Mesothelial cell of epicardium (in vitro differentiated cells): ENCODE results near the gene AOPEP. TPM values are rescaled to one million over a fixed set of nuclear protein-coding genes. Genes with fewer than 3 reads are reported as not detected.

Experiments
- DNase-seq, 2 experiments: peaks; one replicate each; pipeline ENCODE4 v3.0.0; 2021; ENCODE audit warnings: low spot score in 2 of 2; ENCODE audit not compliant: unreplicated experiment in 2 of 2
- H3K27ac Mint-ChIP-seq: 2 replicates; pipeline ENCODE4 v1.8.0; 2021; ENCODE audit warnings: mixed read lengths
- H3K27me3 Mint-ChIP-seq: 2 replicates; pipeline ENCODE4 v1.8.0; 2021; ENCODE audit warnings: low read depth, mixed read lengths
- H3K36me3 Mint-ChIP-seq: 2 replicates; pipeline ENCODE4 v1.8.0; 2021; ENCODE audit warnings: mixed read lengths
- H3K4me1 Mint-ChIP-seq: 2 replicates; pipeline ENCODE4 v1.8.0; 2021; ENCODE audit warnings: mixed read lengths
- H3K4me3 Mint-ChIP-seq: 2 replicates; pipeline ENCODE4 v1.8.0; 2021; ENCODE audit warnings: mild to moderate bottlenecking, moderate library complexity, mixed read lengths
- H3K9me3 Mint-ChIP-seq: 2 replicates; pipeline ENCODE4 v1.8.0; 2021; ENCODE audit warnings: mixed read lengths
- total RNA-seq: library from RNA; stranded (reverse); gene quantifications from 3 replicates; pipeline ENCODE4 v1.2.1, GENCODE V29; 2021
- TF ChIP-seq, protein P1 (sequence below): fragments of 200-600 bp; sonication (generic); IDR thresholded peaks from one replicate; pipeline ENCODE4 v1.5.0; 2021; ENCODE audit warnings: antibody characterized with exemption; ENCODE audit not compliant: unreplicated experiment

Gene AOPEP
- total RNA-seq, 1 donor from 2014 or later: 63.0 TPM

- Mint-ChIP-seq H3K27ac (peak overlapping the region; percentile 96), H3K4me1 (peaks cover 67% of the 10 kb centered on the region), H3K27me3 (no peaks in the 10 kb centered on the region), H3K4me3 (peak overlapping the region; percentile 17), H3K36me3 (peaks cover 2% of the 10 kb centered on the region), H3K9me3 (no peaks in the 10 kb centered on the region)
- TF ChIP-seq, protein P1, sequence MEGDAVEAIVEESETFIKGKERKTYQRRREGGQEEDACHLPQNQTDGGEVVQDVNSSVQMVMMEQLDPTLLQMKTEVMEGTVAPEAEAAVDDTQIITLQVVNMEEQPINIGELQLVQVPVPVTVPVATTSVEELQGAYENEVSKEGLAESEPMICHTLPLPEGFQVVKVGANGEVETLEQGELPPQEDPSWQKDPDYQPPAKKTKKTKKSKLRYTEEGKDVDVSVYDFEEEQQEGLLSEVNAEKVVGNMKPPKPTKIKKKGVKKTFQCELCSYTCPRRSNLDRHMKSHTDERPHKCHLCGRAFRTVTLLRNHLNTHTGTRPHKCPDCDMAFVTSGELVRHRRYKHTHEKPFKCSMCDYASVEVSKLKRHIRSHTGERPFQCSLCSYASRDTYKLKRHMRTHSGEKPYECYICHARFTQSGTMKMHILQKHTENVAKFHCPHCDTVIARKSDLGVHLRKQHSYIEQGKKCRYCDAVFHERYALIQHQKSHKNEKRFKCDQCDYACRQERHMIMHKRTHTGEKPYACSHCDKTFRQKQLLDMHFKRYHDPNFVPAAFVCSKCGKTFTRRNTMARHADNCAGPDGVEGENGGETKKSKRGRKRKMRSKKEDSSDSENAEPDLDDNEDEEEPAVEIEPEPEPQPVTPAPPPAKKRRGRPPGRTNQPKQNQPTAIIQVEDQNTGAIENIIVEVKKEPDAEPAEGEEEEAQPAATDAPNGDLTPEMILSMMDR: no peak
- DNase-seq: no peak
Observed at GRCh38 chr9:95055334-95055850, 328.9 kb downstream of the AOPEP start.

GRCh38 chr9:95055851-95056551, 329.5 kb downstream of the AOPEP start:
- no peak overlapping the region for H3K4me3 Mint-ChIP-seq
- no peaks in the 10 kb centered on the region for H3K27me3 Mint-ChIP-seq
- peak overlapping the region; percentile 96 for H3K27ac Mint-ChIP-seq
- peaks cover 68% of the 10 kb centered on the region for H3K4me1 Mint-ChIP-seq
- TF ChIP-seq, protein P1: no peak
- H3K9me3 Mint-ChIP-seq: no peaks in the 10 kb centered on the region
- H3K36me3 Mint-ChIP-seq: peaks cover 5% of the 10 kb centered on the region
- no peak for DNase-seq

GRCh38 chr9:95057101-95057500, 330.6 kb downstream of the AOPEP start:
- peak overlapping the region; percentile 5 for H3K4me3 Mint-ChIP-seq
- no peaks in the 10 kb centered on the region for H3K9me3 Mint-ChIP-seq
- DNase-seq: no peak
- peaks cover 6% of the 10 kb centered on the region for H3K36me3 Mint-ChIP-seq
- TF ChIP-seq, protein P1: no peak
- H3K27ac Mint-ChIP-seq: peak overlapping the region; percentile 96
- H3K4me1 Mint-ChIP-seq: peaks cover 68% of the 10 kb centered on the region
- H3K27me3 Mint-ChIP-seq: no peaks in the 10 kb centered on the region

DNA sequence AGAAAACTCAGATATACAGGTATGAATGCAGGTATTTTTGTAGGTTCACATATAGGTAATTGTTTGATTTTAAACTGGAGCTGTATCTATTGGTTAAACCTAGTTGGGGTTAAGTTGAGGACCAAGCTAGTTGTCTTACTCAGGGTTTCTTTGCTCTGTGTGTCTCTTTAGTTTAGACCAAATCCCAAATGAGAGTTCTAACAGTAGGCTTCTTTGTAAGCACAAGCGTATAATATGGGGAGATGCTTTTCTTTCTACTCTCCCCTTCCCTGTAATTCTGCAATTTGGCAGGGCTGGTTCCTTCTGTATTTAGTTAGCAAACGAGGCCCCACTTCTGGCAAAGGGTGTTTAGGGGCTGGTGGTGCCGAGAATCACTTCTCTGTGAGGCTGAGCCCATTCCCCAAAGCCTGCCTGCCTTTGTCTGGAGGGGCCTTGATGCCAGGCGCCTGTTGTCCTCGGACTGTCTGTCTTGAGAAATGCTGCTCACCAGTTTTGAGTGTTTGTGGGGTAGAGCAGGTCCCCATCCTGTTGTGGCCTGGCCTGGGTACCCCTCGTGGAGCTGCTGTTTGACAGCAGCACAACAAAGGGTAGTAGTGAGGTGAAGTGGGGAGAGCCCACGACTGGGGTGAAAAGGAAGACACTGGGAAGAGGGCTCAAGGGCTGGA, 331.8 kb downstream of the AOPEP start:
- peak overlapping the region; percentile 96 for H3K27ac Mint-ChIP-seq
- no peak for DNase-seq
- H3K27me3 Mint-ChIP-seq: no peaks in the 10 kb centered on the region
- peaks cover 66% of the 10 kb centered on the region for H3K4me1 Mint-ChIP-seq
- H3K4me3 Mint-ChIP-seq: no peak overlapping the region
- TF ChIP-seq, protein P1: no peak
- no peaks in the 10 kb centered on the region for H3K9me3 Mint-ChIP-seq
- H3K36me3 Mint-ChIP-seq: peaks cover 5% of the 10 kb centered on the region

DNA sequence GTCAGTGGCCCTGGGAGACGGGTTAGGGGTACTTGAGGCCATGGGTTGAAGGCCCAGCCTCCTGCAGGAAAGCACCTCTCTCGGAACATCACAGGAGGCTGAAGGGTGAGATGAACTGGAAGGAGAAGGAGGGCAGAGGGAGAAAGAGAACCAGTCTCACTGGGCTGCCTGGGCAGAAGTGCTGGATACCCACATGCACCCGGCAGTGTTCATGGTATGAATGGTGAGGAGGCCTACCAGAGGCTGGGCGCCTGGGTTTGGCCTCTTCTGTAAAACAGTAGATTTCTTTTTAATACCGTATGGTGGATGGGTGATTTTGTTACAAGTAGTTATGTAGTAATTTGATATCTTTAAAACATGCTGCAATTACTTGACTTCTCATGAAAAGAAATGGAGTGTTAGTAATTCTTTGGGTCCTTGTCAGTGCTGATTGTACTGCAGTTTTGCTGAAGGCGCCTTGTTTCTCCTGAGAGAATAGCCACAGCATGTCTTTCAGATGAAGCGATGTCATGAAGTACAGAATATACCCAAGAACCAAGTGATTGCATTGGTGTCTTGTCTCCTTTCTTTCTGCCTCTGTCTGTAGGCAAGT, 332.4 kb downstream of the AOPEP start:
- Mint-ChIP-seq H3K27ac (peak overlapping the region; percentile 96), H3K36me3 (peaks cover 11% of the 10 kb centered on the region), H3K4me3 (no peak overlapping the region), H3K9me3 (no peaks in the 10 kb centered on the region), H3K27me3 (no peaks in the 10 kb centered on the region), H3K4me1 (peaks cover 66% of the 10 kb centered on the region)
- TF ChIP-seq, protein P1: no peak
- DNase-seq: no peak
